Fibroblast of lung (primary cell): Measurements from ENCODE around the gene PPOX.

Experiments
- EZH2 ChIP-seq: IDR thresholded peaks from 2 replicates; pipeline ENCODE4 v1.5.1; 2012; ENCODE audit warnings: low read length, control low read depth, mild to moderate bottlenecking; ENCODE audit errors: missing control alignments
- TF ChIP-seq, protein P1 (sequence below), 2 donors: IDR thresholded peaks in 1 of 2; conservative IDR thresholded peaks in 1 of 2; 1 replicate in 1 of 2; 2 replicates in 1 of 2; pipeline ENCODE4 v1.5.1; 2011 to 2012; ENCODE audit warnings: low read length in 2 of 2, control low read depth in 1 of 2, inconsistent platforms in 1 of 2, low read depth in 1 of 2, mild to moderate bottlenecking in 1 of 2

DNA sequence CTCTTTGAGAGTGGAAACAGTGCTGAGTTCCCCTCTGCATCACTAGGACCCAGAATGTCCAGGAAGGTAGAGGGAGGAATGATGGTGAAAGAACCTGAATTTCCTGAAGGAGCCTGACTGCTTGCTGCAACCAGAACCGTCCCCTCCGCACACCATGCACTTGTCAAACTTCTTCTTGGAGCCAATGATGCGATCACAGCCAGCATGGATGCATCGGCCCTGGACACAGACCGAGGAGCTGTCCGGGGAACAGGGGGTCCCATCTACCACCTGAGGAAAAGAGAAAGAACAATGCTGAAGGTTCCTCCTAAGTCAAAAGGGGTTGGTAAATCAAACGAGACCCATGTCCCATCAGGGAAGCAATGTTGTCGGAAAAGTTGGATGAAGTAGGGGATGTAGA is 25.7 kb downstream of the PPOX start:
- TF ChIP-seq EZH2, result no peak
- TF ChIP-seq, protein P1, sequence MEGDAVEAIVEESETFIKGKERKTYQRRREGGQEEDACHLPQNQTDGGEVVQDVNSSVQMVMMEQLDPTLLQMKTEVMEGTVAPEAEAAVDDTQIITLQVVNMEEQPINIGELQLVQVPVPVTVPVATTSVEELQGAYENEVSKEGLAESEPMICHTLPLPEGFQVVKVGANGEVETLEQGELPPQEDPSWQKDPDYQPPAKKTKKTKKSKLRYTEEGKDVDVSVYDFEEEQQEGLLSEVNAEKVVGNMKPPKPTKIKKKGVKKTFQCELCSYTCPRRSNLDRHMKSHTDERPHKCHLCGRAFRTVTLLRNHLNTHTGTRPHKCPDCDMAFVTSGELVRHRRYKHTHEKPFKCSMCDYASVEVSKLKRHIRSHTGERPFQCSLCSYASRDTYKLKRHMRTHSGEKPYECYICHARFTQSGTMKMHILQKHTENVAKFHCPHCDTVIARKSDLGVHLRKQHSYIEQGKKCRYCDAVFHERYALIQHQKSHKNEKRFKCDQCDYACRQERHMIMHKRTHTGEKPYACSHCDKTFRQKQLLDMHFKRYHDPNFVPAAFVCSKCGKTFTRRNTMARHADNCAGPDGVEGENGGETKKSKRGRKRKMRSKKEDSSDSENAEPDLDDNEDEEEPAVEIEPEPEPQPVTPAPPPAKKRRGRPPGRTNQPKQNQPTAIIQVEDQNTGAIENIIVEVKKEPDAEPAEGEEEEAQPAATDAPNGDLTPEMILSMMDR (conservative IDR thresholded peaks at IDR 0.05 in 1 of 2, IDR thresholded peaks at IDR 0.05 in 1 of 2; ENCODE audit: low read depth in 1 of 2, low read length in 2 of 2), result no peak
